Esophagus squamous epithelium (tissue), 4 donors: ENCODE results near the gene RERE.

Experiments
- POLR2A ChIP-seq, 4 donors: fragments of 450-650 bp; IDR thresholded peaks; one replicate each; pipeline ENCODE4 v1.6.1; 2017; ENCODE audit warnings: antibody characterized with exemption in 4 of 4, mild to moderate bottlenecking in 4 of 4, moderate library complexity in 3 of 4
- TF ChIP-seq, protein P1 (sequence below), 6 experiments: fragments of 450-650 bp in 4 of 6; fragments of 200-600 bp in 2 of 6; sonication (generic) in 2 of 6; IDR thresholded peaks; one replicate each; pipeline ENCODE4 v1.5.1; 2016 to 2019; ENCODE audit warnings: antibody characterized with exemption in 6 of 6, mild to moderate bottlenecking in 4 of 6, moderate library complexity in 4 of 6

DNA sequence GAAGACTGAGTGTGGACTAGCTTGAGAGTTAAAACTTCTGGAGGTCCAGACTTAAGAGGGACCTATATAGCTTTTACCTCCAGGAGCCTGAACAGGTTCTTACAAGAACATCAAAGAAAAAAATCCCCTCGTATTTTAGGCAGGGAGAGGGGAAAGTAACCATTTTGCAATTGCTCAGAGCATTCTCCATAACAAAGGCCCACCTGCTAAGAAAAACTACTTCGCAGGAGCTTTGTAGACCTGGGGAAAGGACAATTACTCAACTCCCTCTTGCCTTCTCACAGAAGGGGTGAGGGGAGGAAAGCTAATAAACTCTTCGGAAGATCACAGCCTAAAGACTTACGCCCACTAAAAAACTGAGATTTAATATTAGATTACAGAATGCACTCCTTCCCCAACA, 86.3 kb downstream of the RERE start:
- TF ChIP-seq, protein P1, sequence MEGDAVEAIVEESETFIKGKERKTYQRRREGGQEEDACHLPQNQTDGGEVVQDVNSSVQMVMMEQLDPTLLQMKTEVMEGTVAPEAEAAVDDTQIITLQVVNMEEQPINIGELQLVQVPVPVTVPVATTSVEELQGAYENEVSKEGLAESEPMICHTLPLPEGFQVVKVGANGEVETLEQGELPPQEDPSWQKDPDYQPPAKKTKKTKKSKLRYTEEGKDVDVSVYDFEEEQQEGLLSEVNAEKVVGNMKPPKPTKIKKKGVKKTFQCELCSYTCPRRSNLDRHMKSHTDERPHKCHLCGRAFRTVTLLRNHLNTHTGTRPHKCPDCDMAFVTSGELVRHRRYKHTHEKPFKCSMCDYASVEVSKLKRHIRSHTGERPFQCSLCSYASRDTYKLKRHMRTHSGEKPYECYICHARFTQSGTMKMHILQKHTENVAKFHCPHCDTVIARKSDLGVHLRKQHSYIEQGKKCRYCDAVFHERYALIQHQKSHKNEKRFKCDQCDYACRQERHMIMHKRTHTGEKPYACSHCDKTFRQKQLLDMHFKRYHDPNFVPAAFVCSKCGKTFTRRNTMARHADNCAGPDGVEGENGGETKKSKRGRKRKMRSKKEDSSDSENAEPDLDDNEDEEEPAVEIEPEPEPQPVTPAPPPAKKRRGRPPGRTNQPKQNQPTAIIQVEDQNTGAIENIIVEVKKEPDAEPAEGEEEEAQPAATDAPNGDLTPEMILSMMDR (IDR thresholded peaks at IDR 0.05) = no peak
- TF ChIP-seq POLR2A (IDR thresholded peaks at IDR 0.05) = no peak
